H1 (cell line): ENCODE measurements around the gene KIF5C. TPM values are rescaled to one million over a fixed set of nuclear protein-coding genes. Genes with fewer than 3 reads are reported as not detected.

Source experiments
- ATF3 ChIP-seq: IDR thresholded peaks from 2 replicates; pipeline ENCODE4 v1.6.1; 2011; ENCODE audit warnings: low read depth, mild to moderate bottlenecking, low read length; ENCODE audit not compliant: insufficient read depth
- CHD7 ChIP-seq: fragments of 300-600 bp; sonication (generic); IDR thresholded peaks from 2 replicates; pipeline ENCODE4 v1.7.1; 2012; ENCODE audit warnings: low read length, moderate library complexity, mild to moderate bottlenecking, inconsistent platforms; ENCODE audit not compliant: insufficient replicate concordance
- EP300 ChIP-seq, 2 experiments: IDR thresholded peaks; 1 replicate in 1 of 2; 2 replicates in 1 of 2; pipeline ENCODE4 v1.6.1; 2011 to 2012; ENCODE audit warnings: low read depth in 2 of 2, low read length in 2 of 2, mild to moderate bottlenecking in 2 of 2, borderline replicate concordance in 1 of 2, inconsistent platforms in 1 of 2, moderate library complexity in 1 of 2
- JUN ChIP-seq: IDR thresholded peaks from 2 replicates; pipeline ENCODE4 v1.6.1; 2011; ENCODE audit warnings: low read depth, mild to moderate bottlenecking, improper control_type of control experiment, low read length
- RAD21 ChIP-seq, 2 experiments: IDR thresholded peaks in 1 of 2; conservative IDR thresholded peaks in 1 of 2; 2 replicates each; pipeline ENCODE4 v1.6.1; 2011; ENCODE audit warnings: low read depth in 2 of 2, low read length in 2 of 2, improper control_type of control experiment in 1 of 2, inconsistent platforms in 1 of 2, mild to moderate bottlenecking in 1 of 2, moderate library complexity in 1 of 2
- RNF2 ChIP-seq: fragments of 200-900, 300-1000 bp; sonication (generic); IDR thresholded peaks from 2 replicates; pipeline ENCODE4 v1.7.1; 2016; ENCODE audit warnings: borderline replicate concordance, low read depth, mild to moderate bottlenecking, antibody characterized with exemption, low read length; ENCODE audit not compliant: poor library complexity, severe bottlenecking; ENCODE audit errors: missing control alignments
- SIRT6 ChIP-seq: IDR thresholded peaks from one replicate; pipeline ENCODE4 v1.7.1; 2012; ENCODE audit warnings: low read length, inconsistent platforms
- SIX5 ChIP-seq: IDR thresholded peaks from 2 replicates; pipeline ENCODE4 v1.6.1; 2011; ENCODE audit warnings: mild to moderate bottlenecking, low read depth, low read length
- TAF7 ChIP-seq: optimal IDR thresholded peaks from 2 replicates; pipeline ENCODE3; 2011; ENCODE audit warnings: low read depth, mild to moderate bottlenecking, inconsistent platforms, low read length, moderate library complexity, borderline replicate concordance
- ZNF274 ChIP-seq: IDR thresholded peaks from 2 replicates; pipeline ENCODE4 v1.7.0; 2012; ENCODE audit warnings: low read length, borderline replicate concordance; ENCODE audit errors: extremely low read depth
- polyA plus RNA-seq, 7 experiments: library from polyadenylated mRNA; depleted of rRNA in 3 of 7; stranded (reverse) in 5 of 7; unstranded in 2 of 7; fragments of >200 nt in 5 of 7; fragments of 200-250 nt in 2 of 7; gene quantifications; 1 replicate in 5 of 7; 2 replicates in 1 of 7; 4 replicates in 1 of 7; pipeline versions ENCODE4 v1.2.1 to v1.2.3, GENCODE V29; 2011 to 2013; ENCODE audit warnings: missing spikeins in 2 of 7, mixed read lengths in 2 of 7
- total RNA-seq: library from RNA; stranded (reverse); fragmentation: NEBNext Ultra II Directional; extraction: Animal tissue kit (Norgen Biotek cat#: 25700); gene quantifications from 2 replicates; pipeline ENCODE4 v1.2.1, GENCODE V29; 2021

KIF5C gene
- total and polyA plus RNA-seq, 2 of the 8 experiments (the other 6 are each of a cell fraction or from before 2014, with no cell fraction given): 16.3 to 66.4 TPM

GRCh38 chr2:149041482-149041881 is 166.5 kb downstream of the KIF5C start (continued):
- no peak for TF ChIP-seq CHD7
- TF ChIP-seq JUN: no peak
- TF ChIP-seq SIX5: no peak
- TF ChIP-seq SIRT6: no peak
- no peak for TF ChIP-seq ATF3
- TF ChIP-seq ZNF274: no peak
- TF ChIP-seq RNF2: no peak
- TF ChIP-seq TAF7: no peak
- TF ChIP-seq RAD21 (IDR thresholded peaks at IDR 0.05 in 1 of 2, conservative IDR thresholded peaks at IDR 0.05 in 1 of 2; ENCODE audit: low read depth in 2 of 2, low read length in 2 of 2): no peak
- no peak for TF ChIP-seq EP300 (IDR thresholded peaks at IDR 0.05; ENCODE audit: borderline replicate concordance in 1 of 2, low read depth in 2 of 2, low read length in 2 of 2)
- TF ChIP-seq, all 59 proteins: peak for 0
